NCI-H2227 (cell line): ENCODE measurements around the gene ABTB2.

Experiments
- DNase-seq: peaks from one replicate; lab custom pipeline; 2025; ENCODE audit not compliant: unreplicated experiment; lab: John Stamatoyannopoulos, UW

Gene ABTB2

DNA sequence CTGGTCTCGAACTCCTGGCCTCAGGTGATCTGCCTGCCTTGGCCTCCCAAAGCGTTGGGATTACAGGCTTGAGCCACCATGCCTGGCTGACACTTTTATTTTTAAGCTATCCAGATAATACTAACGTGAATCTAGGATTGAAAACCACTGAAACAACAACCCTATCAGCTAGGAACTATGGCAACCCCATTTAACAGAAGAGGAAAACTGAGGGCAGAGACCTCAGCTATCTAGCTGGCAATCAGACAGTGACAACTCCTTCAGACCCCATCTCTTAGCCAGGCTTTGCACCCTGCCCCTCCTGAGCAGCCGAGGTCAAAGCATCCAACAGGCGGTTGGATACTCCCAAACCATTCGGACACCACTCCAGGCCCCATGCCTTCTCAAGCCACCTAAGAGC lies 14.1 kb downstream of the ABTB2 start:
- no peak for DNase-seq

GRCh38 chr11:34343153-34343552 lies 14.7 kb downstream of the ABTB2 start:
- no peak for DNase-seq

GRCh38 chr11:34341931-34342533 lies 15.8 kb downstream of the ABTB2 start:
- peak; percentile 31 for DNase-seq

DNA sequence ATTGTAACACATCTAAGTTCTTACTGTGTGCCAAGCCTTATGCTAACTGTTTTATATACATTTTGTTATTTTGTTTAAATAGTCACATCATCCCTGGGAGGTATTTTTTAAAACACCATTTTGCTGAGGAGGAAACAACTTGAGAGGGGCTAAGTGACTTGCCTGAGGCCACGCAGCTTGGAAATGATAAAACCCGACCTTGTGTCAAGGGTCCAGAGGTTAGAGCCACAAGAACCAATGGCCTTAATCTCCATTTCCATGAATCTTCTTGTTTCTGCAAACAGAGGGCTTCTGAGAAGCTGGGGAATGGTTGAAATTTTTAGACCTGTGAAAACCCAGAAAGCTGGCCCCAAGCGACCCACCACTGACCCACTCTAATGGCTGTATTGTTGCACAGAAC lies 16.7 kb downstream of the ABTB2 start:
- no peak for DNase-seq

- DNase-seq = no peak
These were observed 17.2 kb downstream of the ABTB2 start for GRCh38 chr11:34340653-34341052.

DNA sequence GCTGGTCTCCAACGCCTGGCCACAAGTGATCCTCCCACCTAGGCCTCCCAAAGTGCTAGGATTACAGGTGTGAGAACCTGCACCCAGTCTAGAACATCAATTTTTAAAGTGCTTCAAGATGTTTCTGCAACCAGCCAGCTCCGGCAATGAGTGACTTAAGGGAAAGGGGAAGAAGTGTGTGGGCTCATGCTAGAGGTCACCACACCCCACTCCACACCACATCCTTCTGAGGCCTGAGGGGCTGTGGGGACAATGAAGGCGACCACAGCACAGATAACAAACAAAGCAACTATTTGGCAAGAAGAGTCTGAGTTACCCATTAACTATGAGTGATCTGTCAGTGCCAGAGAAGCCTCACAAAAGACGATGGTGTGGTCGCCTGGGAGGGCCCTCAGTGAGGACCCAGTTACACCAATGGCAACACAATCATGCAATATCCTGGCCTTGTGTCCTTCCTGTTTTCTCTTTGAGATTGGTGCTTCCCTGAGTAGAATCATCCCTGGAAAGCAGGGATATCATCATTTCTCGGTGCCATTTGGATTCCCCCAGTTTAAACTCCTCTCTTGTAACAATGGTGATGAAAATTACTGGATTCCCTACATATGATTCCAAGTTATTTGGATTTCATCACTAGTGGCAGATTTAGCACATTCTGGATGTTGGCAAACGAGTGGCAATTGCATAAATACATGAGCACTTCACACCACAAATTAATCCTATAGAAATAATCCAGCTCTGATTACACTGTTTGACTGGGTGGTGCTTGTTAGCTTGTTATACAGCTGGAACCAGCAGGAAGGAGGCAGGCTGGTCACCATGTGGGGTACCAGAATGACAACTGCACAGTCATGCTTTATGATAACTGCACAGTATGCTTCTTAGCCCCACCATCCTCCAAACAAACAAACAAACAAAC lies 18.4 kb downstream of the ABTB2 start:
- no peak for DNase-seq

GRCh38 chr11:34337016-34337415 lies 20.8 kb downstream of the ABTB2 start:
- no peak for DNase-seq

GRCh38 chr11:34335801-34336200 lies 22.0 kb downstream of the ABTB2 start:
- no peak for DNase-seq

- DNase-seq = no peak
These were observed 22.5 kb downstream of the ABTB2 start for GRCh38 chr11:34335331-34335730.

DNA sequence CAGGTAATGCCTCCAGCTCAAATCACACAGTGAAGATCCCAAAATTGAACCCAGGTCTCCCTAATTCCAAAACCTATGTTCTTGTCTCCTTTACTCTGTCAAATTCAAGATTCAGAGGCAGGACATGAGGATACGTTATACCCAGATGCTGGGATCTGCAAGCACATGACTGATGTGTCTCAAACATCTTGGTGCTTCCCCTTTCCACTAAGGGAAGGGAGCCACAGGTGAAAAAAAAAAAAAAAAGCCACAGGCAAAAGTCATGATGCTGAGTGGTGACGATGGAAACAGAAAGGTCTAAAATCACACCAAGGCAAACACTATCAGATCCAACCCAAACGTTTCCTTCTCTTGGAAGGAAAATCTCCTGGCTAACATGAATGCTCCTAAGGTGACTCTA lies 24.0 kb downstream of the ABTB2 start:
- no peak for DNase-seq

GRCh38 chr11:34332524-34332923 lies 25.3 kb downstream of the ABTB2 start:
- no peak for DNase-seq

DNA sequence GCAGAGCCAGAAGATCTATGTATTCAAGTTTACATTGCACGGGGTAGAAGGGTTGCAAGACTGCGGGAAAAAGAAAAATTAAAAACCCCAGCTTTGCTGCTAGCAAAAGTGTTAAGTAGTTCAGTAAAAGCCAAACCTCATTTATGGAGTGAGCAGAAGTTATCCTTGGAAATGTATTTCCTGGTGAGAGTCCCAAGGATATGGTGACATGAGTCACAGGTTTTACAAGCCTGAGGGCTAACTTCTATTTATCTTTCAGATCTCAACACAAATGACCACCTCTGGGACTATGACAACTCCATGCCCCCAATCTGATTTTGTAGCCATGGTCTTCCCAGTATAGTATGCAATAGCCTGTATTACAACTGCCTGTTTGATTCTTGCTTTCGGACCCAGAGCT lies 26.1 kb downstream of the ABTB2 start:
- DNase-seq = no peak

DNA sequence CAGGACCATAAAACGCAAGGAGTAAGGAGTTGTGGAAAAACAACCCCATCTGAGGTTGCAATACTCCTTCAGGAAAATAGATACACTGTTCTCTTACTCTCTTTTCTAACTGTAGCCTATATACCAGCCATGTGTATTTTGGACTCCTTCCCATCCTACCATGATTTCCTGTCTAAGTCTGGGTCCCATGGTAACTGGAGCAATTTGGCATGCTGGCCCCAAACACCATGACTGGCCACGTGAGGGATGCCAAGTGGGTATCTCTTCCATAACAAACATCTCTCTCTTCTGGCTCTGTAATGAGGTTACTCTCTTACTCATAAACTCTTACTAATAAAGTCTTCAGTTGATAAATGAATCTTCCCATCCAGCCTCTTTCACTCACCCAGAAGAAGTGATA lies 26.5 kb downstream of the ABTB2 start:
- DNase-seq = no peak

- DNase-seq = no peak
These were observed 27.2 kb downstream of the ABTB2 start for GRCh38 chr11:34330653-34331052.

DNA sequence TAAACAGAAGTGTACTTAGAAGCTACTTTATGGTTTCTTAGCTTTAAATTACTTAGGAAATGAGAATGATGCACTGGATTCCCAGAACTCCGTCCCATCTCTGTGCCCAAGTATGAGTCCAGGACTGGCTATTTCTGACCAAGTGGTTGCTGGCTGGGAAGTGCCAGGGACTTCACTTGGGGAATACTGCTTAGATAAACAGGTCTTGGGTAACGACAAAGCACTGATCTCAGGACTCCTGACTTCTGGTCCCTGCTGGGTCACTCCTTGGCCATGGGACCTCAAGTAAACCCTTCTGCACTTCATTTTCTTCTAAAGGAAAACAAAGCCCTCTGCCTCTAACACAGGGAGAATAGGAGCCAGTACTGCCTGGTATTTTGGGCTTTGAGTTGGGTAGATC lies 27.9 kb downstream of the ABTB2 start:
- DNase-seq = no peak

DNA sequence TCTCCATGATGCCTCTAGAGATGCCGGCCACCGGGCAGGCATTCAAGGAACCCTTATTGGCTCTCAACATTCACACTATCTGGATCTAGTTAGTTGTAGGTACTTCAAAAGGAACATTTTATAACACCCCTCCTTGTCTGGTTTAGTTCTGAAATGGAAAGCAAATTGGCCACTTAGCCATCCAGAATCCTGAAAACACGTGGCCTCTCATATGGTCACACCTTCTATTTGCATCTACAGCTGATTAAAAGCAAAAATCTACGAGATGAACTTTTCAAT lies 29.2 kb downstream of the ABTB2 start:
- DNase-seq = no peak

GRCh38 chr11:34327804-34328631 lies 29.8 kb downstream of the ABTB2 start:
- no peak for DNase-seq

- no peak for DNase-seq
These were observed 33.3 kb downstream of the ABTB2 start for GRCh38 chr11:34324466-34324865.

GRCh38 chr11:34323601-34324000 lies 34.2 kb downstream of the ABTB2 start:
- no peak for DNase-seq

- no peak for DNase-seq
These were observed 39.4 kb downstream of the ABTB2 start for GRCh38 chr11:34318111-34319037.

- DNase-seq = no peak
These were observed 40.1 kb downstream of the ABTB2 start for GRCh38 chr11:34317666-34318065.
